Mesothelial cell of epicardium (in vitro differentiated cells): ENCODE data around the gene CIZ1. TPM values are rescaled to one million over a fixed set of nuclear protein-coding genes. Genes with fewer than 3 reads are reported as not detected.
A peak's percentile ranks its signal among the peaks of the same experiment; 100 is the strongest.
"Not testable (repeated sequence)": the region's sequence is repeated elsewhere in the genome, so short reads cannot be mapped to it uniquely, and the experiment has no call there.

Experiments
- DNase-seq, 2 experiments: peaks; one replicate each; pipeline ENCODE4 v3.0.0; 2021; ENCODE audit warnings: low spot score in 2 of 2; ENCODE audit not compliant: unreplicated experiment in 2 of 2
- H3K27ac Mint-ChIP-seq: 2 replicates; pipeline ENCODE4 v1.8.0; 2021; ENCODE audit warnings: mixed read lengths
- H3K27me3 Mint-ChIP-seq: 2 replicates; pipeline ENCODE4 v1.8.0; 2021; ENCODE audit warnings: low read depth, mixed read lengths
- H3K36me3 Mint-ChIP-seq: 2 replicates; pipeline ENCODE4 v1.8.0; 2021; ENCODE audit warnings: mixed read lengths
- H3K4me1 Mint-ChIP-seq: 2 replicates; pipeline ENCODE4 v1.8.0; 2021; ENCODE audit warnings: mixed read lengths
- H3K4me3 Mint-ChIP-seq: 2 replicates; pipeline ENCODE4 v1.8.0; 2021; ENCODE audit warnings: mild to moderate bottlenecking, moderate library complexity, mixed read lengths
- H3K9me3 Mint-ChIP-seq: 2 replicates; pipeline ENCODE4 v1.8.0; 2021; ENCODE audit warnings: mixed read lengths
- CTCF ChIP-seq: fragments of 200-600 bp; sonication (generic); IDR thresholded peaks from one replicate; pipeline ENCODE4 v1.5.0; 2021; ENCODE audit warnings: antibody characterized with exemption; ENCODE audit not compliant: unreplicated experiment
- total RNA-seq: library from RNA; stranded (reverse); gene quantifications from 3 replicates; pipeline ENCODE4 v1.2.1, GENCODE V29; 2021

CIZ1 gene
- total RNA-seq = 152 to 157 TPM (median 155 TPM) in 3 replicates

- no peaks in the 10 kb centered on the region for H3K27me3 Mint-ChIP-seq
- H3K4me1 Mint-ChIP-seq = peaks cover 13% of the 10 kb centered on the region
- H3K4me3 Mint-ChIP-seq = peak within 1 kb of the TSS; percentile 98
- peak; percentile 62 to 82 for DNase-seq
- TF ChIP-seq CTCF = peak; percentile 55
- H3K27ac Mint-ChIP-seq = peak within 1 kb of the TSS; percentile 95
- H3K36me3 Mint-ChIP-seq = peaks cover 15% of the 10 kb centered on the region
- H3K9me3 Mint-ChIP-seq = no peaks in the 10 kb centered on the region
These were observed at the start of gene CIZ1 for GRCh38 chr9:128191406-128192046. TSS of gene CIZ1 (minus strand) at chr9:128191572. CDS start at chr9:128190857, 715 bp downstream.

GRCh38 chr9:128233817-128234406 lies 42.5 kb upstream of the CIZ1 start:
- Mint-ChIP-seq H3K27me3 (no peaks in the 10 kb centered on the region), H3K27ac (no peak overlapping the region), H3K36me3 (peaks cover 6% of the 10 kb centered on the region), H3K4me3 (no peak overlapping the region), H3K4me1 (no peaks in the 10 kb centered on the region), H3K9me3 (no peaks in the 10 kb centered on the region)
- no peak for DNase-seq
- no peak for TF ChIP-seq CTCF

GRCh38 chr9:128232528-128233428 lies 41.4 kb upstream of the CIZ1 start:
- Mint-ChIP-seq H3K27ac (no peak overlapping the region), H3K9me3 (no peaks in the 10 kb centered on the region), H3K27me3 (no peaks in the 10 kb centered on the region), H3K4me3 (no peak overlapping the region), H3K4me1 (no peaks in the 10 kb centered on the region), H3K36me3 (peaks cover 5% of the 10 kb centered on the region)
- no peak for DNase-seq
- no peak for TF ChIP-seq CTCF

- no peaks in the 10 kb centered on the region for H3K9me3 Mint-ChIP-seq
- DNase-seq = no peak
- TF ChIP-seq CTCF = no peak
- H3K4me1 Mint-ChIP-seq = no peaks in the 10 kb centered on the region
- no peaks in the 10 kb centered on the region for H3K27me3 Mint-ChIP-seq
- no peak overlapping the region for H3K4me3 Mint-ChIP-seq
- H3K27ac Mint-ChIP-seq = no peak overlapping the region
- H3K36me3 Mint-ChIP-seq = peaks cover 8% of the 10 kb centered on the region
These were observed 40.5 kb upstream of the CIZ1 start for GRCh38 chr9:128231638-128232527.

GRCh38 chr9:128230897-128231296 lies 39.5 kb upstream of the CIZ1 start:
- H3K27ac Mint-ChIP-seq, H3K4me1 Mint-ChIP-seq, H3K4me3 Mint-ChIP-seq, H3K27me3 Mint-ChIP-seq, H3K36me3 Mint-ChIP-seq, DNase-seq, H3K9me3 Mint-ChIP-seq: not testable (repeated sequence)
